GM23338 (cell line): Measurements from ENCODE around the gene WWOX. TPM values are rescaled to one million over a fixed set of nuclear protein-coding genes. Genes with fewer than 3 reads are reported as not detected.

Source experiments
- ATAC-seq: fragments of 200-7000 bp; cut with Tn5 transposase; 3 replicates; pipeline ENCODE4 v1.9.1; 2020
- DNase-seq: peaks from one replicate; pipeline ENCODE4 v3.0.0-alpha.2; 2015; ENCODE audit warnings: low spot score
- H2AFZ ChIP-seq: fragments of 200-600 bp; sonication (generic); 2 replicates; pipeline ENCODE4 v1.8.0; 2016; ENCODE audit warnings: antibody characterized with exemption, mild to moderate bottlenecking, moderate library complexity
- H3F3A ChIP-seq: fragments of 200-600 bp; sonication (generic); replicated peaks from 2 replicates; pipeline ENCODE4 v1.8.0; 2017; ENCODE audit warnings: antibody characterized with exemption, mixed run types, low read depth
- H3K27ac ChIP-seq: fragments of 200-600 bp; sonication (generic); 2 replicates; pipeline ENCODE4 v1.6.1; 2016; ENCODE audit warnings: low read depth
- H3K27me3 ChIP-seq: fragments of 200-600 bp; sonication (generic); 2 replicates; pipeline ENCODE4 v1.8.0; 2016; ENCODE audit warnings: mild to moderate bottlenecking, mixed run types, moderate library complexity; ENCODE audit not compliant: insufficient read depth
- H3K36me3 ChIP-seq: fragments of 200-600 bp; sonication (generic); 2 replicates; pipeline ENCODE4 v1.8.0; 2016; ENCODE audit warnings: mild to moderate bottlenecking; ENCODE audit not compliant: insufficient read depth
- H3K4me1 ChIP-seq: fragments of 200-600 bp; sonication (generic); 2 replicates; pipeline ENCODE4 v1.8.0; 2016; ENCODE audit warnings: mild to moderate bottlenecking, moderate library complexity; ENCODE audit not compliant: insufficient read depth
- H3K4me2 ChIP-seq: fragments of 200-600 bp; sonication (generic); 2 replicates; pipeline ENCODE4 v1.7.1; 2017; ENCODE audit warnings: mixed run types
- H3K4me3 ChIP-seq: fragments of 200-600 bp; sonication (generic); 2 replicates; pipeline ENCODE4 v1.6.1; 2016; ENCODE audit warnings: mixed run types
- H3K79me2 ChIP-seq: fragments of 200-600 bp; sonication (generic); replicated peaks from 2 replicates; pipeline ENCODE4 v1.8.0; 2017; ENCODE audit warnings: mild to moderate bottlenecking; ENCODE audit not compliant: insufficient read depth
- H3K9me2 ChIP-seq: fragments of 200-600 bp; sonication (generic); 2 replicates; pipeline ENCODE4 v1.8.0; 2017; ENCODE audit not compliant: insufficient read depth
- H4K20me1 ChIP-seq: fragments of 200-600 bp; sonication (generic); replicated peaks from 2 replicates; pipeline ENCODE4 v1.8.0; 2017; ENCODE audit warnings: mild to moderate bottlenecking; ENCODE audit not compliant: insufficient read depth
- H3K27ac Mint-ChIP-seq: 2 replicates; pipeline ENCODE4 v1.8.0; 2020; ENCODE audit warnings: inconsistent platforms, mild to moderate bottlenecking, moderate library complexity, mixed read lengths
- H3K27me3 Mint-ChIP-seq: 3 replicates; pipeline ENCODE4 v1.8.0; 2022; ENCODE audit warnings: low read depth, mild to moderate bottlenecking, moderate library complexity, mixed read lengths, inconsistent platforms; ENCODE audit not compliant: insufficient read depth, poor library complexity
- H3K36me3 Mint-ChIP-seq: 3 replicates; pipeline ENCODE4 v1.8.0; 2021; ENCODE audit warnings: low read depth, mild to moderate bottlenecking, inconsistent platforms, moderate library complexity, mixed read lengths
- H3K4me1 Mint-ChIP-seq: 3 replicates; pipeline ENCODE4 v1.8.0; 2020; ENCODE audit warnings: mild to moderate bottlenecking, inconsistent platforms, mixed read lengths
- H3K4me3 Mint-ChIP-seq: 3 replicates; pipeline ENCODE4 v1.8.0; 2021; ENCODE audit warnings: moderate library complexity, mild to moderate bottlenecking, inconsistent platforms, mixed read lengths
- H3K9me3 Mint-ChIP-seq: 3 replicates; pipeline ENCODE4 v1.8.0; 2020; ENCODE audit warnings: moderate library complexity, mild to moderate bottlenecking, inconsistent platforms, mixed read lengths
- CREB1 ChIP-seq: fragments of 250-450 bp; sonication (Bioruptor Pico); IDR thresholded peaks from 2 replicates; pipeline ENCODE4 v1.5.0; 2020; ENCODE audit warnings: low read depth, mild to moderate bottlenecking, moderate library complexity
- EZH2 ChIP-seq: fragments of 200-600 bp; sonication (generic); IDR thresholded peaks from one replicate; pipeline ENCODE4 v1.8.0; 2017; ENCODE audit warnings: antibody characterized with exemption, mild to moderate bottlenecking, low read depth; ENCODE audit not compliant: unreplicated experiment
- JUNB ChIP-seq: IDR thresholded peaks from one replicate; pipeline ENCODE4 v1.6.1; 2016; ENCODE audit warnings: antibody characterized with exemption; ENCODE audit not compliant: unreplicated experiment
- POLR2AphosphoS5 ChIP-seq: IDR thresholded peaks from 2 replicates; pipeline ENCODE4 v1.6.1; 2016; ENCODE audit warnings: antibody characterized with exemption, low read depth
- REST ChIP-seq: IDR thresholded peaks from one replicate; pipeline ENCODE4 v1.6.1; 2018; ENCODE audit warnings: antibody characterized with exemption; ENCODE audit not compliant: unreplicated experiment
- STAT1 ChIP-seq: IDR thresholded peaks from one replicate; pipeline ENCODE4 v1.6.1; 2016; ENCODE audit warnings: antibody characterized with exemption; ENCODE audit not compliant: unreplicated experiment
- ZNF114 ChIP-seq: fragments of 250-450 bp; sonication (Bioruptor Pico); IDR thresholded peaks from 2 replicates; pipeline ENCODE4 v1.5.0; 2020; ENCODE audit warnings: mild to moderate bottlenecking, moderate library complexity
- ZNF331 ChIP-seq: fragments of 250-450 bp; sonication (Bioruptor Pico); IDR thresholded peaks from 2 replicates; pipeline ENCODE4 v1.5.0; 2020; ENCODE audit warnings: low read depth, mild to moderate bottlenecking, moderate library complexity
- ZNF462 ChIP-seq: fragments of 250-450 bp; sonication (Bioruptor Pico); IDR thresholded peaks from 2 replicates; pipeline ENCODE4 v1.5.0; 2020; ENCODE audit warnings: mild to moderate bottlenecking, moderate library complexity
- polyA plus RNA-seq: library from polyadenylated mRNA; unstranded; fragments of >200 nt; fragmentation: Nextera tagmentation; extraction: Ambion mirVana; gene quantifications from 2 replicates; pipeline ENCODE4 v1.2.1, GENCODE V29; 2016
- total RNA-seq: library from RNA; depleted of rRNA; stranded (reverse); fragments of >200 nt; shearing (Covaris generic); gene quantifications from 2 replicates; pipeline ENCODE4 v1.2.3, GENCODE V29; 2014
- TF ChIP-seq, protein P1 (sequence below), 2 experiments: fragments of 200-600 bp in 1 of 2; sonication (generic) in 1 of 2; conservative IDR thresholded peaks; 2 replicates each; pipeline versions ENCODE4 v1.5.1 to v1.6.1; 2016 to 2017; ENCODE audit warnings: antibody characterized with exemption in 2 of 2, low read depth in 2 of 2, mild to moderate bottlenecking in 2 of 2, moderate library complexity in 1 of 2

Gene WWOX
- total and polyA plus RNA-seq, 2 experiments from 2014 or later = 10.0 to 19.3 TPM

- TF ChIP-seq, protein P1, sequence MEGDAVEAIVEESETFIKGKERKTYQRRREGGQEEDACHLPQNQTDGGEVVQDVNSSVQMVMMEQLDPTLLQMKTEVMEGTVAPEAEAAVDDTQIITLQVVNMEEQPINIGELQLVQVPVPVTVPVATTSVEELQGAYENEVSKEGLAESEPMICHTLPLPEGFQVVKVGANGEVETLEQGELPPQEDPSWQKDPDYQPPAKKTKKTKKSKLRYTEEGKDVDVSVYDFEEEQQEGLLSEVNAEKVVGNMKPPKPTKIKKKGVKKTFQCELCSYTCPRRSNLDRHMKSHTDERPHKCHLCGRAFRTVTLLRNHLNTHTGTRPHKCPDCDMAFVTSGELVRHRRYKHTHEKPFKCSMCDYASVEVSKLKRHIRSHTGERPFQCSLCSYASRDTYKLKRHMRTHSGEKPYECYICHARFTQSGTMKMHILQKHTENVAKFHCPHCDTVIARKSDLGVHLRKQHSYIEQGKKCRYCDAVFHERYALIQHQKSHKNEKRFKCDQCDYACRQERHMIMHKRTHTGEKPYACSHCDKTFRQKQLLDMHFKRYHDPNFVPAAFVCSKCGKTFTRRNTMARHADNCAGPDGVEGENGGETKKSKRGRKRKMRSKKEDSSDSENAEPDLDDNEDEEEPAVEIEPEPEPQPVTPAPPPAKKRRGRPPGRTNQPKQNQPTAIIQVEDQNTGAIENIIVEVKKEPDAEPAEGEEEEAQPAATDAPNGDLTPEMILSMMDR (conservative IDR thresholded peaks at IDR 0.05; ENCODE audit: low read depth in 2 of 2) = no peak
- TF ChIP-seq CREB1 (CRISPR knock-in tag) = no peak
- no peak for TF ChIP-seq STAT1
- TF ChIP-seq ZNF114 = no peak
- no peak for TF ChIP-seq POLR2AphosphoS5
These were observed 817.6 kb downstream of the WWOX start (continued) for GRCh38 chr16:78916928-78917545.

GRCh38 chr16:78918805-78919305 lies 819.4 kb downstream of the WWOX start:
- H3K27ac ChIP-seq = no peak overlapping the region
- no peaks in the 10 kb centered on the region for H3K27me3 Mint-ChIP-seq
- H3K9me2 ChIP-seq = no peaks in the 10 kb centered on the region; the same call in 1 of the 2 replicates
- peaks cover 44% of the 10 kb centered on the region for H3K9me3 Mint-ChIP-seq
- no peak for DNase-seq
- no peak for ATAC-seq
- no peak overlapping the region for H3K4me3 ChIP-seq
- no peaks in the 10 kb centered on the region for H4K20me1 ChIP-seq
- H2AFZ ChIP-seq = no peak overlapping the region
- H3F3A ChIP-seq = no peaks in the 10 kb centered on the region
- peaks cover 28% of the 10 kb centered on the region for H3K36me3 Mint-ChIP-seq
- H3K27me3 ChIP-seq = no peaks in the 10 kb centered on the region
- H3K4me2 ChIP-seq = no peak overlapping the region
- no peaks in the 10 kb centered on the region; the same call in 2 of the 3 replicates for H3K4me1 Mint-ChIP-seq
- no peaks in the 10 kb centered on the region for H3K36me3 ChIP-seq
- H3K27ac Mint-ChIP-seq = no peak overlapping the region
- H3K4me1 ChIP-seq = no peaks in the 10 kb centered on the region
- no peaks in the 10 kb centered on the region for H3K79me2 ChIP-seq
- H3K4me3 Mint-ChIP-seq = no peak overlapping the region
- TF ChIP-seq ZNF114 (no peak), ZNF331 (no peak), EZH2 (no peak), JUNB (no peak), REST (no peak), STAT1 (no peak), POLR2AphosphoS5 (no peak), ZNF462 (CRISPR knock-in tag) (no peak)
- TF ChIP-seq, protein P1 (conservative IDR thresholded peaks at IDR 0.05; ENCODE audit: low read depth in 2 of 2) = no peak
